Measurements from ENCODE around the gene GNAS.
"Not testable (repeated sequence)": the region's sequence is repeated elsewhere in the genome, so short reads cannot be mapped to it uniquely, and the experiment has no call there.

Gene GNAS

DNA sequence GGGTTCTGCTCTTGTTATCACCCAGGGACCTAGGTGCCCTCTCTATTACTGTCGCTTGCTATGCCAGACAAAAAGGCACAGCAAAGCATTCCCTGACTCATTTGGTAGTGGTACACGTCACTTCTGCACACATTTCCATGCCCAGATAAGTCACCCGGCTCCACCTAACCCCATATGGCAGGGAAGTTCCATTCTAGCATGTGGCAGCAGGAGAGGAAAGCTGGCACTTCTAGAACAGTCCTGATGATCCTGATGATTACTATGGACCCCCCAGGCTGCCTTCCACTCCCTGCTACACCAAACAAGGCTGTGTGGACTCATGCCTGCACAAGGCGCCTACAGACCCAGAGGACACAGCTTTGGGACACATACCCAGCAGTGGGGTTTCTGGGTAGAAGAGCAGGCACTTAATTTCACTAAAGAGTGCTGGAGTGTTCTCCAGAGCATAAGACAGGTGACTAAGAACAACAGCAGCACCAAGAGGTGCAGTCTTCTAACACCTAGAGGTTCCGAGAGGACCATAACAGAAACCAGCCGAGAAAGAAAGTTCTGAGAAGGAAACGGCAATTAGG, 75.1 kb downstream of the GNAS start:
- DNase-seq (ENCODE audit: low read depth), result no peak

DNA sequence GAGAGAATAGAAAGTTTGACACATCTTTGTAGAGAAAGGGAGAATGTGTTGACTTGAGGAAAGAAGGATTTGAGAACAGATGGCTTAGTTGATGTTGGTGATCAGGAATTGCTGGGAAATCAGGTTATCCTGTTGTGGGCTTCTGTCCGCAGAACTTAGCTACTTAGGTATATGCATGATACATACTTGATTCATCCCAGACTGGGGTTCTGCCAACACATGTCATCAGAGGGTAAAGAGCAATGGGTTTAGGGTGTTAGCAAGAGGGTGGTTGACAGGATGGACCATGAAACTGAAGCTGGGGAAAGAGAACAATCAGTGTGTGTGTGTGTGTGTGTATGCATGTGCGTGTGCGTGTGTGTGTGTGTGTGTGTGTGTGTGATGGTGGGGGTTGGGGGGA, 78.0 kb downstream of the GNAS start:
- DNase-seq (ENCODE audit: low read depth), result no peak

DNA sequence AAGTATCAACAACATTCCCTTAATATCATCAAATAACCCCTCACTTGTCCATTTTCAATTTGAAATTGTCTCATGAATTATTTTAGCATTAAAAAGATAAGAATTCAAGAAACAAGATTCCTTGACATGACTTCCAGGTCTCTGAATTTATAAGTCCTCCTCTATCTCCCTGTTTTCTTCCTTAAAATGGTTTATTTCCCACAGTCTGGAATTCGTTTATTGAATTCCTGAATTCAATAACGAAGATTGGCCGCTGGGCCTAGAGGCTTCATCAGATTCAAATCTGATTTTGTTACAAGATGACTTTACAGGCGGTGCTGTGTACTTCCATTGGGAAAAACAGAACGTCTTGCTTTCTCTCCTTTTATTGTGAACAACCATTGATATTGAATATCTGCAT, 79.7 kb downstream of the GNAS start:
- DNase-seq (ENCODE audit: low read depth), result no peak

- DNase-seq (ENCODE audit: low read depth), result no peak
These were observed 85.6 kb downstream of the GNAS start for GRCh38 chr20:58938078-58938477.

- no peak for DNase-seq (ENCODE audit: low read depth)
These were observed 86.0 kb downstream of the GNAS start for GRCh38 chr20:58938541-58938940.

GRCh38 chr20:58941471-58941870, 89.0 kb downstream of the GNAS start:
- no peak for DNase-seq (ENCODE audit: low read depth)

DNA sequence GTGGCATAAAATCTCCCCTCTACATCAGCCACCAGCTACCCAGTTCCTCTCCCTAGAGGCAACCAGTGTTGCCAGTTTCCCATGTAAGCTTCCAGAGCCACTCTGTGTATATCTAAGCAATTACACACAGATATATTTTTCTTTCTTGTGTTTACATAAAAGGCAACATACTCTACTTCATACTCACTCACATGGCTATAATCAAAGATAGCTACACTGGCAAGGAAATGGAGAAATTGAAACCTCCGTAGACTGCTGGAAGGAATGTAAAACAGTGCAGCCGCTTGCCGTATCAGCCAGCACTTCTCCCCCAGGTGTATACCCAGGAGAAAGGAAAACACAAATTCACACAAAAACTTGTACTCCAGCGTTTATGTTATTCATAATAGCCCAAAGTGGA, 90.0 kb downstream of the GNAS start:
- no peak for DNase-seq (ENCODE audit: low read depth)

DNA sequence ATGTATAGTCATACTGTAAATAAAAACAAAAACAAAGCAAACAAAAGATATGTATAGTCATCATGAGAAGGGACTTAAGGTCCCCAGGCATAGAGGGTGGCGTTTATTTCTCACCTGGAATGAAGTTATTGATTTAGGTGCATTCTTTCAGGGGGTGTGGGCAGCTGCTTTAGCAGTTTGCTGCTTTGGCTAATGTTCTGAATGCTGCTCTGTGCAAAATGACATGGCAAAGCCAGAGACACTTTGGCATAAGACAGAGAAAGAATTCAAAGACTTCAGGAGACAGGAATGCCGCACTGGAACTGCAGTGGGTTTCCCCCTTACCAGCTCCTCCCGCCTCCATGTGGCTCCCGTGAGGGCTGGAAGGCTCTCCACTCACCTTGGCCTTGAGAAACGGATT, 92.1 kb downstream of the GNAS start:
- DNase-seq (ENCODE audit: low read depth), result no peak

DNA sequence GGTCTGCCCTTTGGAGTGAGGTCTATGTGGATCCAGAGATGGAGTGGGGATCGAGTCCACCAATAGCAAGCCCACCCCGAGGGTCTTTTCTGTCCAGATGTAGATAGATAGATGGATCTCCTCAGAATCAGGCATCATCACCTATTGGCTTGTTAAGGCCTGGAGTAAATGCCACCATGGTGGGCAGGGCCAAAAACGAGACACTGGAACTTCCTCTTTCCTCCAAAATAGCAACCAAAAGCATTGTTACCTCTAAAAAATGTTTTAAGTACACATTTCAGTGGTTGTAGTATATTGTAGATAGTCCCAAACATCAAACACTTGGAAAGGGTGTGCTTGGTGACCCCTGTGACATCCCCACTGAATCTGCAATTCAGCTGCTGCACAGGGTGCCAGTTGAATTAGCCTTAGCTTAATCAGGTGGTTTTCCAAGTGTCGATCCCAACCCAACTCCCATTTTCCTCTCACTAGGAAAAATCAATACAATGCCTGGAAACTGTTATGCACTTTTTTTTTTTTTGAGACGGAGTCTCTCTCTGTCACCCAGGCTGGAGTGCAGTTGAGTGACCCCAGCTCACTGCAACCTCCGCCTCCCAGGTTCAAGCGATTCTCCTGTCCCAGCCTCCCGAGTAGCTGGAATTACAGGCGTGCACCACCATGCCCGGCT, 93.6 kb downstream of the GNAS start:
- no peak for DNase-seq (ENCODE audit: low read depth)

- DNase-seq (ENCODE audit: low read depth), result not testable (repeated sequence)
These were observed 95.4 kb downstream of the GNAS start for GRCh38 chr20:58947797-58948388.

DNA sequence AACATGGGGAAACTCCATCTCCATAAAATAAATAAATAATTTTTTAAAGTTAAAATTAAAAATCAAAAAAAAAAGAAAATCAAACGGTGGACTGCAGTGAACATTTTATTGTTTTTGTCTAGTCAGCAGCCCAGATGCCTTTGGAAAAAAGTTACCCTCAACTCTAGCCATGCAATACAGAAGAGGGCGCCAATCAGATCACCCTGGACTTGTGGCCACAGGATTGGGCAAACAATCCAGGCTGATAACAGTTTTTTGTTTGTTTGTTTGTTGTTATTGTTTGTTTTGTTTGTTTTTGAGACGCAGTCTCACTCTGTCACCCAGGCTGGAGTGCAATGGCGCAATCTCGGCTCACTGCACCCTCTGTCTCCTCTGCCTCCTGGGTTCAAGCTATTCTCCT, 98.1 kb downstream of the GNAS start:
- DNase-seq (ENCODE audit: low read depth), result no peak

GRCh38 chr20:58953050-58953449, 100.5 kb downstream of the GNAS start:
- no peak for DNase-seq (ENCODE audit: low read depth)

GRCh38 chr20:58956078-58956477, 103.6 kb downstream of the GNAS start:
- DNase-seq (ENCODE audit: low read depth), result no peak

GRCh38 chr20:58959652-58960051, 107.1 kb downstream of the GNAS start:
- no peak for DNase-seq (ENCODE audit: low read depth)

All from stromal cell of bone marrow (primary cell).